HG02623 (cell line): Measurements from ENCODE around the gene RPUSD3.
"Not testable (repeated sequence)": the region's sequence is repeated elsewhere in the genome, so short reads cannot be mapped to it uniquely, and the experiment has no call there.

ENCODE experiments used
- ATAC-seq: cut with Tn5 transposase; IDR thresholded peaks from one replicate; pipeline ENCODE4 v1.9.1; 2021; ENCODE audit warnings: moderate library complexity; ENCODE audit not compliant: unreplicated experiment

The RPUSD3 gene, protein sequence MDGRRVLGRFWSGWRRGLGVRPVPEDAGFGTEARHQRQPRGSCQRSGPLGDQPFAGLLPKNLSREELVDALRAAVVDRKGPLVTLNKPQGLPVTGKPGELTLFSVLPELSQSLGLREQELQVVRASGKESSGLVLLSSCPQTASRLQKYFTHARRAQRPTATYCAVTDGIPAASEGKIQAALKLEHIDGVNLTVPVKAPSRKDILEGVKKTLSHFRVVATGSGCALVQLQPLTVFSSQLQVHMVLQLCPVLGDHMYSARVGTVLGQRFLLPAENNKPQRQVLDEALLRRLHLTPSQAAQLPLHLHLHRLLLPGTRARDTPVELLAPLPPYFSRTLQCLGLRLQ

DNA sequence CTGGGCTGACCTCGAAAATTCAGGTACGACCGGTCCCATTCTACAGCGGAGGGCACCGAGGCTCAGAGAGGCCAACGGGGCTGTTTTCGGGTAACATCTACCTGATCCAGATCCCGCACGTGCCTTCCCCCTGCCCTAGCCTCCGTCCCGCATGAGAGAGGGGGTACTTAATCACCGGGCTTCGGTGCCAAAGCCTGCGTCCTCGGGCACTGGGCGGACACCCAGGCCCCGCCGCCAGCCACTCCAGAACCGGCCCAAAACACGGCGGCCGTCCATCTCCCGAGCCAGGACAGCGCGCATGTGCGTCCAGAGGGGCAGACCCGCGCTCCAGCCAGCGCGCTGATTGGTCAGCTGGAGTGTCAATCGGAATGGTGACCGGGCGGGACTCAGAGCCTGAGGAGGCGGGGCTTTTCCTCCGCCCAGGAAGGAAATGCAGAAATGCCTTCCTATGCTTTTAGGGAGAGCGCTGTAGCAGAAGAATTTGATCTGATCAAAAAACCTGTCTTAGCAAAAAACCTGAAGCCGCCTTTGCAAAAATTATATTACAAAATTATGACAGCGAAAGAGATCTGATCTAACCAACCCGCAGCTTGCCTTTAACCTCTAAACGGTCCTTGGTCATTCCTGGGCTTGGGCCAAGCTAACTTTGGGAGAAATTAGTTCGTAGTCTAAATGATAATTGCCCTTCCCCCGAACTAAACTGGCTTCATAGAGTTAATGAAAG lies at the start of gene RPUSD3:
TSS of gene RPUSD3 (minus strand) at position 294 of the 724 bp plus-strand sequence. CDS start at position 276, 18 bp downstream.
- peak; percentile 95 for ATAC-seq

DNA sequence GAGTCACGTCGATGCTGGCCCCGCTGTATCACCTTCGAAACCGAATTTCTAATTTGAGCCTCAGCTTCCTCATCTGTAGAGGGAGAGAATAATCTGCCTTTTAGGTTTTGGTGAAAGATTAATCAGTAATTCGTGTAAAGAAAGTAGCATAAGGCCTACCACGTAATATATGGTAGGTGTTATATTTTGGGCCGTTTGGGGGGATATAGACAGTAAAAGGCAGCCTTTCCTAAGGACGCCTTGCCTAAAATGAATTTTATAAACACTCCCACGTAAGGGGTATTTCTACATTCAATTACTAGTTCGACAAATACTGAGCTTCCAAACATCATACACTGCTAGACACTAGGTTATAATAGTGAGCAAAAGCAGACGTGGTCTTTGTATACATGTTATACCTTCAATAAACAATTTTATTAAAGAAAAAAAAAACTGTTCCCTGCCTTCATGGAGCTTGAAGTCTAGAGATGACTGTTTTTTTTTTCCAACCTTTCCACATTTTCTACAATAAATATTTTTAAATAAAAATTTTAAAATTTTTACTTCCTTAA lies 47.3 kb upstream of the RPUSD3 start:
- ATAC-seq = no peak

DNA sequence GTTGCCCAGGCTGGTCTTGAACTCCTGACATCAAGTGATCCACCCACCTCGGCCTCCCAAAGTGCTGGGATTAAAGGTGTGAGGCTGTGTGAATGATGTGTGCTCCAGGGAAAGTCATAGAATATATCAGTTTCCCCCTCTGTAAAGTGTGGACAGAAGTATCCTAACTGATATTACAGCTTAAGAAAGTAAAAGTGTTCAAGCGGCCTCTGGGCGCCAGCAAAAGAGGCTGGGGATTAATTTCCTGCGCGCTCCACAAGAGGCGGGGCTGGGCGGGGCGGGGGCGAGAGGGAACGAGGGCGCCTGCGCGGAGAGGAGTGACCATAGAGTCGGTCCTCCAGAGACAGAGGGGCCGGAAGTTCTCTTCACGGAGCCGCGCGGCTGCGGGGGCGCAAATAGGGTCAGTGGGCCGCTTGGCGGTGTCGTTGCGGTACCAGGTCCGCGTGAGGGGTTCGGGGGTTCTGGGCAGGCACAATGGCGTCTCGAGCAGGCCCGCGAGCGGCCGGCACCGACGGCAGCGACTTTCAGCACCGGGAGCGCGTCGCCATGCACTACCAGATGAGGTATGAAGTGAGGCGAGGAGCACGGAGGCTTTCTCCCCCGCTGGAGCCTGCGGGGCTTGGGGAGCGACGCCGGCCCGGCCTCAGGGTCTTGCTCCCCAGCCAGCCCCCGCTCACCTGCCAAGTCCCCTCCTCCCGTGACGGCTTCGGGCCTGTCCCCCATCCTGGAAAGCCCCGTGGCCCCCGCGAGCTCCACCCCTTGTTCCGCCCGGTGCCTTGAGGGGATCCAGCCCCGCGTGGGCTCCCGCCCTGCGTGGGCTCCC lies 46.7 kb upstream of the RPUSD3 start, which contains the start of gene JAGN1:
TSS of gene JAGN1 (plus strand) at position 362 of the 823 bp plus-strand sequence. CDS start at position 475, 113 bp downstream.
- peak; percentile 74 for ATAC-seq

DNA sequence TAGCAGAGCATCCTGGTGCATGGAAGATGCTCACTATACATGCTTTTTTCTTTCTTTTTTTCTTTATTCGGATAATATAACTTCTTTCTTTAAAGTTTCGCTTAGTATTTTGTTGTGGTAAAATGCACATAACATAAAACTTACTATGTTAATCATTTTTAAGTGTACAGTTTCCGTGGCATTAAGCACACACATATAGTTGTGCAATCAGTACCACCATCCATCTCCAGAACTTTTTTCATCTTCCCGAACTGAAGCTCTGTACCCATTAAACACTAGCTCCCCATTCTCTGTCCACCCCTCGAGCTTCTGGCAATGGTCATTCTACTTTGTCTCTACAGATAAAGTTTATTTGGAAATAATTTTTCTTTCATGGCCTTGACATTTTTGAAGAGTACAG lies 45.6 kb upstream of the RPUSD3 start:
- ATAC-seq = no peak

DNA sequence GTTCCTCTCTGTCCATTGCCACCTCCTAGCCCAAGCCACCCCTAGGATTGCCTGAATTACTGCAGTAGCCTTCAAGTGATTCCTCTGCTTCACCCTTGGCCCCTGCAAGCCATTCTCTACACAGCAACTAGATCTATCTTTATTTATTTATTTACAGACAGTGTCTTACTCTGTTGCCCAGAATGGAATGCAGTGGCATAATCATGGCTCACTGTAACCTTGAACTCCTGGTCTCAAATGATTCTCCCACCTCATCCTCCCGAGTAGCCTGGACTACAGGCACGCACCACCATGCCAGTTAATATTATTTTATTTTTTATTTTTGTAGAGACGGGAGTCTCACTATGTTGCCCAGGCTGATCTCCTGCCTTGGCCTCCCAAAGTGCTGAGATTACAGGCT lies 44.7 kb upstream of the RPUSD3 start:
- no peak for ATAC-seq

DNA sequence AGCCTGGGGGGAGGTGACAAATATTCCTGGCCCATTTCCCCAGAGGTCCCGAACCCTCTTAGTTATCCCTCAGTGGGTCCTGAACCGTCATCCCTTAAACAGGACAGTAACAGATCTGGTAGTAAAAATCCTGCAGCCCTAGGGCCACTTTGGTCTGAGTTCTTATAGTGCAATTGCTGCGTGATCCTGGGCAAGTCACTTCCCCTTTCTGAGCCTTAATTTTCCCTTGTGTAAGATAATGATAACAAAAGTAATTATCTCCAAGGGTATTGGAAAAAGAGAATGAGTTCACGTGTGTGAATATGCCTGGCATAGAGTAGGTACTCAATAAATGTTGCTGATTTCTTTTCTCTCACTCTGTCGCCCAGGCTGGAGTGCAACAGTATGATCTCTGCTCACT lies 43.7 kb upstream of the RPUSD3 start:
- no peak for ATAC-seq

DNA sequence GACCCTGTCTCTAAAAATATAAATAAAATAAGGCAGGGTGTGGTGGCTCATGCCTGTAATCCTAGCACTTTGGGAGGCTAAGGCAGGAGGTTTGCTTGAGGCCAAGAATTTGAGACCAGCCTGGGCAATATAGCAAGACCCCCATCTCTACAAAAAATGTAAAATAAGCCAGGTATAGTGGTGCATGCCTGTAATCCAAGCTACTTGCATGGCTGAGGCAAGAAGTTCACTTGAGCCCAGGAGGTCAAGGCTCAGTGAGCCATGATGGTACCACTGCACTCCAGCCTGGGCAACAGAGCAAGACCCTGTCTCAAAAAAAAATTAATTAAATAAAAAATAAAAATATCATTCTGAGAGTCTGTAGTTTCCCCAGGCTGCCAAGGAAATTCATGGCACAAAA lies 42.5 kb upstream of the RPUSD3 start:
- no peak for ATAC-seq

DNA sequence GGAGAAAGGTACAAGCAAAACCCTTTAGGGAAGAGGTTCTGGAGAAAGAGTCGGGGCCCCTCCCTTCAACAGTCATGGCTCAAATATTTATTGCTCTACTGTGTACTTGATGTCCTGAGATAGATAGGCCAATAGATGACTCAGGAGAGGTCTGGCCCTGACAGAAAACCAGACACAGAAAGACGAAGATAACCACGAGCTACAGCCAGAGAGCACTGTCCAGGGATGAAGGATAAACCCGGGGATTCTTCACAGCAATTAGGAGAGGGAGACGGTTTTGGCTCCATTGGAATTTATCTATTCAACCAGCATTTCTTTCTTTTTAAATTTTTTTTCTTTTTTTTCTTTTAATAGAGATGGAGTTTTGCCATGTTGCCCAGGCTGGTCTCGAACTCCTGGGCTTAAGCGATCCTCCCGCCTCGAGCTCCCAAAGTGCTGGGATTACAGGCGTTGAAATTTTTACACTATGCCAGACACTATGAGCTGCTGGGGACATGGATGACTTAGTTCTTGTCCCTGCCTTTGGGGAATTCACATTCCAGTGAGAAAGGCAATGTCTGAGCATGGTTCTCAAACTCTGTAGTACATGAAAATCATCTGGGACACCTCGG lies 40.9 kb upstream of the RPUSD3 start:
- no peak for ATAC-seq

DNA sequence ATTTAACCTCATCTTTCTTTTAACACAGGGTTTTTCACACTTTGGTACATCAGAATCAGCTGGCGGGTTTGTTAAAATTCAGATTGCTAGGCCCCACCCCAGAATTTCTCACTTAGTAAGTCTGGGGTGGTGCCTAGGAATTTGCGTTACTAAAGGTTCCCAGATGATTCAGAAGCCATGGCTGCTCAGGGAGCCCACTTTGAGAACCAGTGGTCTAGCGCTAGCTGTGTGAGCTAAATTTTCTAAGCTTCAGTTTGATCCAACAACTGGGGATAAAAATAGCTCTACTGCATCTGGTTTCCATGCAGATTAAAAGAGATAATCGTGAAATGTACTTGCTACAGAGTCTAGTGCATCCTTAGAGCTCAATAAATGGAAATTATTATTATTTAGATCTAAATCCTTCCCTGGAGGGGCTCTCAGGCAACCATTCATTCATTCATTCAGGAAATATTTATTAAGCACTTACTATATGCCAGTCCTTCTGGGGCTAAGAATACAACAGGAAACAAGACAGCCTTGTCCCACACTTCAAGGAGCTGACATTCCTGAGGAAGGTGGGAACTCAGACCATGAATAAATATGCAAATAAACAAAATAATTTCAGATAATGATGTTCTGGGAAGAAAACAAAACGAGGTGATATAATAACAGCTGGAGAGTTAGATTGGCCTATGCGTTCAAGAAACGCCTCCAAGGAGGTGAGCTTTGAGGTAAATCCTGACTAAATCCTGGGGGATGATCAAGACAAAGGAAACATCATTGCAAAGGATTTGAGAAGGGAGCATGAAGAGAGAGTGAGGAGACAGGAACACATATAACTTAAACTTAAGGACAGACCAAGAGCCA lies 40.1 kb upstream of the RPUSD3 start:
- no peak for ATAC-seq

DNA sequence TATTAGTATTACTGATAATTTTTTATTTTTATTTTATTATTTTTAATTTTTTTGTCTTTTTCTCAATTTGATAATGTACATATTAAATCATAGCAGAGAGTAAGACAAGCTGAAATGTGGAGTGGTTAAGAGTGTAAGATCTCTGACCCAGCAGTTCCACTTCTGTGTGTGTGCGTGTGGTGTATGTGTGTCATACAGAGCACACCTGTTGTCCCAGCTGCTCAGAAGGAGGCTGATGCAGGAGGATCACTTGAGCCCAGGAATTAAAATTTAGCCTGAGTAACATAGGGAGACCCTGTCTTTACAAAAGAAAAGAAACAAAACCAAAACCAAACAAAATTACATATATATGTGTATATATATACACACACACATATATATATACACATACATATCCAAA lies 37.6 kb upstream of the RPUSD3 start:
- no peak for ATAC-seq

DNA sequence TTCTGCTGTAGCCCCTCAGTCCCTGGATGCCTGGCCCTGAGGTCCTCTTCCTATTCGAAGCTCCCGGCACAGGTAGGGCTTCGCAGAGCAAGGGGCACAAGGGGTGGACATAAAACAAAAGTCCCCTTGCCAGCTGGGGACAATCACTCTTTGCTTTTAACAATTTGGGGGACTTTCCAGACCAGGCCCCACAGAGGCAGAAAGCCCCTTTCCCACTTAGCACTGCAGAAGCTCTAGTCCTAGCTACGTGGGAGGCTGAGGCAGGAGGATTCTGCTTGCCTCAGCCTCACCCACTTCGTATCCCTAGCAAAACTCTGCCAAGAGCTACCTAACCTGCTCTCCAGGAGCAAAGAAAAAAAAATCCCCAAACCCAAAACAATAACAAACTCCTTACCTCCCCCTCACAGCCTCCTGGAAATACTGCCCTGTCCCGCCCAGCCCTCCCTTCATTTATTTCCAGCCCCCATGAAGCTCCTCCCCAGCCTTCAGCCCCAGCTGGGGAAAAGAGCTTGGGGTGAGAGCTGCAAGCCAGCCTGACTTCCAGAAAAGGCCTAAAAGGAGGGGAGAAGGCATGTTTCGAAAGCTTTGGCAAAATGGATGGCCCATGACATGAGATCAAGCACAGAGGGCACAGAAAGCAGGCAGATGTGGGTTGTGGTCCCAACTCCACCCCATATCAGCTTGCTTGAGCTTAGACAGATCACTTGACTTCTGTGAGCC lies 36.2 kb upstream of the RPUSD3 start, which contains the start of gene CIDEC:
TSS of gene CIDEC (minus strand) at position 424 of the 720 bp plus-strand sequence. CDS start 1,767 bp downstream, outside the sequence.
- no peak for ATAC-seq

DNA sequence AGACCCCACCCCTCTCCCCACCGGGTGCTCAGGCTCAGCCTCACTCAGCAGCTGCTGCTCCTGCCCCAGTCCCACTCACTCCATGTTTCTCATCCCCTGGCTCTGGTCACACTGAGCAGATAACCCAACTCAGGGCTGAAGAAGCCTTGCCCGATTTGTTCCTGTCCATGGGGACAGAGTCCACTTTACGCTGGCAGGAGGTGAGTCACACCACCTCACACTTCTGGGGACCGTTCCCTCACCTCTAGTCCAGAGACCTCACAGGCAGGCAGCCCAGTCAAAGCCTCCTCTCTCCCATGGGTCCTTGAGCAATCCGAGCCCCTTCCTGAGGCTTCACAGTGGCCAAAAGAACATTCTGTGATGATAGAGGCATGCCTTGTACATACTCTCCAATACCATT lies 34.9 kb upstream of the RPUSD3 start:
- ATAC-seq = no peak

DNA sequence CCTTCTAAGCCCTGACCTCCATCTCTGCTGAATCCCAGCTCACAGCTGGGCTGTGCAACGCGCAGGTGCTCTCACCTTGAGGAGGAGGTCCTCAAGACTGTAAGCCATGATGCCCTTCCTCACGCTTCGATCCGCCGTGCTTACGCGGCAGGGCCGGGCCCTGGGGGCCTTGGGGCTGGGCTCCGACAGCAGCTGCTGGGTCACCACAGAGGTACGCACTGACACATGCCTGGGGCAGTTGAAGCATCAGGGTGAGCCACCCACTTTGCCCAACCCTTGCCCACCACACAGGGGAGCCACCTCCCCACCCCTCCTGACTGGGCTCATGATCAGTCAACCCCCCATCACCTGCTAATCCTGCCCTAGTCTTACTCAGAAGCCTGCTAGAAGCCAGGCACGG lies 33.2 kb upstream of the RPUSD3 start:
- no peak for ATAC-seq

DNA sequence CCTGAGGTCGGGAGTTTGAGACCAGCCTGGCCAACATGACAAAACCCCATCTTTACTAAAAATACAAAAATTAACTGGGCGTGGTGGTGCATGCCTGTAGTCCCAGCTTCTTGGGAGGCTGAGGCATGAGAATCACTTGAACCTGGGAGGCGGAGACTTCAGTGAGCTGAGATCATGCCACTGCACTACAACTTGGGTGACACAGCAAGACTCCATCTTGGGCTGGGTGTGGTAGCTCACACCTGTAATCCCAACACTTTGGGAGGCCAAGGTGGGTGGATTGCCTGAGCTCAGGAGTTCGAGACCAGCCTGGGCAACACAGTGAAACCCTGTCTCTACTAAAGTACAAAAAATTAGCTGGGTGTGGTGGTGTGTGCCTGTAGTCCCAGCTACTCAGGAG lies 32.4 kb upstream of the RPUSD3 start:
- ATAC-seq = not testable (repeated sequence)

DNA sequence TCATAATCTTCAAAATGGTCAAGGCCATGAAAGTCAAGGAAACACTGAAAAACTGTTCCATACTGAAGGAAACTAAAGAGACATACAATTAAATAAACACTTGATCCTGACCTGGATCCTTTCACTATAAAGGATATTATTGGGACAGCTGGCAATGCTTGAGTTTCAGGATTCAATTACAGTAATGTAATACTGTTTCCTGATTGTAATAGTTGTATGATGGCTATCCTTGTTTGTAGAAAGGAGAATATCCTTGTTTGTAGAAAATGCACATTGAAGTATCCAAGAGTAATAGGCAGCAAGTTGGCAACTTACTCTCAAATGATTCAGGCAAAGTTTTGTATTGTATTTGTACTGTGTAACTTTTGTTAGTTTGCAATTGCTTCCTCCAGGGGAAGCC lies 31.6 kb upstream of the RPUSD3 start:
- ATAC-seq = no peak

DNA sequence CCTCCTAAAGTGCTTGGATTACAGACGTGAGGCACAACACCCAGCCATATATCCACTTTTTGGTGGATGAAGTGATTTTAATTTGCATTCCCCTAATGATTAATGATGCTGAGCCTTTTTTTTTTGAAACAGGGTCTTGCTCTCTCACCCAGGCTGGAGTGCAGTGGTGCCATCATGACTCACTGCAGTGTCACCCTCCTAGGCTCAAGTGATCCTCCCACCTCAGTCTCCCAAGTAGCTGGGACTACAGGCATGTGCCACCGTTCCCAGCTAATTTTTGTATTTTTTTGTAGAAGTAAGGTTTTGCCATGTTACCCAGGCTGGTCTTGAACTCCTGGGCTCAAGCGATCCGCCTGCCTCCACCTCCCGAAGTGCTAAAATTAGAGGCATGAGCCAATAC lies 28.3 kb upstream of the RPUSD3 start:
- ATAC-seq = not testable (repeated sequence)

DNA sequence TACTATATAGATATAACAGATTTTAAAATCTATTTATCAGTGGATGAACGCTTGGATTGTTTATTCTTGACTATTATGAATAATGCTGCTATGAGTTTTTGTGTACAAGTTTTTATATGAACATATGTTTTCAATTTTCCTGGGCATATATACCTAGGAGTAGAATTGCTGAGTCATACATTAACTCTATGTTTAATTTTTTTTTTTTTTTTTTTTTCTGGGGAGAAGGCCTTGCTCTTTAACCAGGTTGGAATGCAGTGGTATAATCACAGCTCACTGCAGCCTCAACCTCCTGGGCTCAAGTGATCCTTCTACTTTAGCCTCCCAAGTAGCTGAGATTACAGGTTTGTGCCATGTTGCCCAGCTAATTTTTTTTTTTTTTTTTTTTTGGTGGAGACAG lies 27.2 kb upstream of the RPUSD3 start:
- ATAC-seq = no peak

DNA sequence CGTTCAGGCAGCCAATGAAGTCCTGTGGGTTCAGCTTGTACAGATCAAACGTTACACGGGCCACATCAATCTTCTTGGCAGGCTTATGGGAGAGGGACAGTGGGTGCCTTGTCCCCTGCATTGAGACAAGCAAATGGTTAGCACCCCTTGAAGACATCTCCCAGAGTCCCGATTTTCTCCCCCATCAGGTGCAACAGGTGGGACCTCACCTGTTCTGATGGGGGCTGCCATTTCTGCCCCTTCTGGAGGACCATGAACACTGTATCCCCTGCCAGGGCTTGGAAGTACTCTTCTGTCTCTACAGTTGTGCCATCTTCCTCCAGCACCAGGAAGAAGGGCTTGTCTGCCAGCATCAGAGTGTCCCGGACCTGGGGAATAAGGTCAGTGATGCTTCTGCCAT lies 26.1 kb upstream of the RPUSD3 start:
- no peak for ATAC-seq

DNA sequence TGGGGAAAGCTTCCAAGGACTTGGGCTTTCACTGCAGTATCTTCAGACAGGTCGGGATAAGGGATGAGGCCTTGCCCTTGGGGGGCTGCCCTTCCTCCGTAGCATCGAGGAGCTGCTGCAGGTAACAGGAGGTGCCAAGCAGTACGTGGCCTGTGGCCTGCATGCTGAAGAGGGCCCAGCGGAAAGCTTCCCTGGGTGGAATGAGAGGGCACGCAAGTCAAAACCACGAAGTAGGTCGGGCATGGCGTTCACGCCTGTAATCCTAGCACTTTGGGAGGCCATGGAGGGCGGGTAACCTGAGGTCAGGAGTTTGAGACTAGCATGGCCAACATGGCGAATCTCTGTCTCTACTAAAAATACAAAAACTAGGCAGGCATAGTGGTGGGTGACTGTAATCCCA lies 23.3 kb upstream of the RPUSD3 start:
- ATAC-seq = no peak
